ENCODE results near the gene WDR93.

DNA sequence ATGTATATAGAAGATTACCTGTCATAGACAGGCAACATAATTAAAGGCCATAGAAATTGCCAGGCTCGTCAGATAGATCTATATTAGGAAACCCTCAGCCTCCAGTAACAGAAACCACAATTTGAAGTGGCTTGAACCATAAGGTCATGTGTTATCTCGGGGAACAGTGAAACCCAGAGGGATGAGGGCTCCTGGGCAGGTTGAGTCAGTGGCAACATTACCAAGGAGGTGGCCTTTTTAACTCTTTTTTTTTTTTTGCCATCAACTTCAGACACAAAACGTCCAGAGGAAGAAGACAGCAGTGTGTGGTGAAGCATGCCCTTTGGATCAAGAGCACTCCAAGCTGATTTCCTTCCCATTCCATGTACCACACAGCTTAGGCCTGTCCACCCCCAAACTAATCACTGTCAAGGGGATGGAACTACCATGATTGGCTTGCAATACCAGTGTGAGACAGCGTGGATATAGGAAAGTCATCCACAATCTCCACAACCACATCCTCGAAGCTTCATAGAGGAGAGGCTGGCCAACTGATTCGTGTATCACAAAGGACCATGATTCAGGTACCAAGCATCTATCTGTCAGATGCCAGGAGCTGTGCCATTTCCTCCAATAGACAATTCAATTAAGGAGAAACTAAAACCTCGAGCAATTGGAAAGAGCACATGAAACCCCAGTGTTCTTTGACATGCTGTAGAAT lies 34.3 kb upstream of the WDR93 start:
- TF ChIP-seq ZNF423 (tag by site-specific recombination; IDR thresholded peaks at IDR 0.05) (no peak), SETDB1 (IDR thresholded peaks at IDR 0.05; ENCODE audit: insufficient read length, low read length) (no peak), ZNF354C (tag by site-specific recombination; IDR thresholded peaks at IDR 0.05; ENCODE audit: borderline replicate concordance, low read depth) (no peak), ZNF416 (tag by site-specific recombination; IDR thresholded peaks at IDR 0.05) (no peak), MEIS1 (CRISPR knock-in tag; IDR thresholded peaks at IDR 0.05; ENCODE audit: borderline replicate concordance) (no peak)
- TF ChIP-seq, protein P1, sequence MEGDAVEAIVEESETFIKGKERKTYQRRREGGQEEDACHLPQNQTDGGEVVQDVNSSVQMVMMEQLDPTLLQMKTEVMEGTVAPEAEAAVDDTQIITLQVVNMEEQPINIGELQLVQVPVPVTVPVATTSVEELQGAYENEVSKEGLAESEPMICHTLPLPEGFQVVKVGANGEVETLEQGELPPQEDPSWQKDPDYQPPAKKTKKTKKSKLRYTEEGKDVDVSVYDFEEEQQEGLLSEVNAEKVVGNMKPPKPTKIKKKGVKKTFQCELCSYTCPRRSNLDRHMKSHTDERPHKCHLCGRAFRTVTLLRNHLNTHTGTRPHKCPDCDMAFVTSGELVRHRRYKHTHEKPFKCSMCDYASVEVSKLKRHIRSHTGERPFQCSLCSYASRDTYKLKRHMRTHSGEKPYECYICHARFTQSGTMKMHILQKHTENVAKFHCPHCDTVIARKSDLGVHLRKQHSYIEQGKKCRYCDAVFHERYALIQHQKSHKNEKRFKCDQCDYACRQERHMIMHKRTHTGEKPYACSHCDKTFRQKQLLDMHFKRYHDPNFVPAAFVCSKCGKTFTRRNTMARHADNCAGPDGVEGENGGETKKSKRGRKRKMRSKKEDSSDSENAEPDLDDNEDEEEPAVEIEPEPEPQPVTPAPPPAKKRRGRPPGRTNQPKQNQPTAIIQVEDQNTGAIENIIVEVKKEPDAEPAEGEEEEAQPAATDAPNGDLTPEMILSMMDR (tag by site-specific recombination; IDR thresholded peaks at IDR 0.05), result no peak
- TF ChIP-seq, protein P2, sequence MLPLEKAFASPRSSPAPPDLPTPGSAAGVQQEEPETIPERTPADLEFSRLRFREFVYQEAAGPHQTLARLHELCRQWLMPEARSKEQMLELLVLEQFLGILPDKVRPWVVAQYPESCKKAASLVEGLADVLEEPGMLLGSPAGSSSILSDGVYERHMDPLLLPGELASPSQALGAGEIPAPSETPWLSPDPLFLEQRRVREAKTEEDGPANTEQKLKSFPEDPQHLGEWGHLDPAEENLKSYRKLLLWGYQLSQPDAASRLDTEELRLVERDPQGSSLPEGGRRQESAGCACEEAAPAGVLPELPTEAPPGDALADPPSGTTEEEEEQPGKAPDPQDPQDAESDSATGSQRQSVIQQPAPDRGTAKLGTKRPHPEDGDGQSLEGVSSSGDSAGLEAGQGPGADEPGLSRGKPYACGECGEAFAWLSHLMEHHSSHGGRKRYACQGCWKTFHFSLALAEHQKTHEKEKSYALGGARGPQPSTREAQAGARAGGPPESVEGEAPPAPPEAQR (tag by site-specific recombination; IDR thresholded peaks at IDR 0.05), result no peak
- TF ChIP-seq, protein P3, sequence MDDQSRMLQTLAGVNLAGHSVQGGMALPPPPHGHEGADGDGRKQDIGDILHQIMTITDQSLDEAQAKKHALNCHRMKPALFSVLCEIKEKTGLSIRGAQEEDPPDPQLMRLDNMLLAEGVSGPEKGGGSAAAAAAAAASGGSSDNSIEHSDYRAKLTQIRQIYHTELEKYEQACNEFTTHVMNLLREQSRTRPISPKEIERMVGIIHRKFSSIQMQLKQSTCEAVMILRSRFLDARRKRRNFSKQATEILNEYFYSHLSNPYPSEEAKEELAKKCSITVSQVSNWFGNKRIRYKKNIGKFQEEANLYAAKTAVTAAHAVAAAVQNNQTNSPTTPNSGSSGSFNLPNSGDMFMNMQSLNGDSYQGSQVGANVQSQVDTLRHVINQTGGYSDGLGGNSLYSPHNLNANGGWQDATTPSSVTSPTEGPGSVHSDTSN (CRISPR knock-in tag; IDR thresholded peaks at IDR 0.05), result no peak
